ENCODE measurements around the gene DDN. TPM values are rescaled to one million over a fixed set of nuclear protein-coding genes. Genes with fewer than 3 reads are reported as not detected.

The DDN gene
- polyA plus RNA-seq, 1 of the 3 experiments (the other 2 are of a cell fraction) = 0.20 TPM

GRCh38 chr12:49038291-49038955 lies 39.2 kb upstream of the DDN start:
- Histone ChIP-seq H3K4me1 (ENCODE audit: control insufficient read depth in 1 of 2, insufficient read depth in 2 of 2, low read depth in 1 of 2, low read length in 1 of 2) (no peaks in the 10 kb centered on the region), H3F3A (replicated peaks; ENCODE audit: insufficient read depth) (no peaks in the 10 kb centered on the region), H3K79me2 (ENCODE audit: insufficient read depth) (no peaks in the 10 kb centered on the region), H4K20me1 (ENCODE audit: insufficient read depth) (no peaks in the 10 kb centered on the region), H3K4me2 (no peak overlapping the region), H3K9ac (no peak overlapping the region), H2AFZ (ENCODE audit: low read depth) (no peak overlapping the region), H3K36me3 (replicated peaks in 1 of 2; ENCODE audit: control insufficient read depth in 1 of 2, insufficient read depth in 2 of 2, low read length in 1 of 2) (peaks cover 46 to 89% of the 10 kb centered on the region in 2 experiments), H3K9me3 (no peaks in the 10 kb centered on the region), H3K9me2 (no peaks in the 10 kb centered on the region), H3K27ac (ENCODE audit: low read depth in 2 of 2, low read length in 1 of 2) (no peak overlapping the region), H3K27me3 (ENCODE audit: insufficient read depth) (no peaks in the 10 kb centered on the region), H3K4me3 (ENCODE audit: low read depth in 2 of 2, low read length in 1 of 2) (no peak overlapping the region)
- 96% methylated on average over 13 of the region's 20 CpGs for WGBS (ENCODE audit: low lambda C conversion rate)
- no peak for DNase-seq
- CTCF ChIA-PET = interaction anchor here (0.8 to 1.8 kb wide), 8 partner anchors 8 to 134 kb away, joined by 3 to 8 read pairs (median 4); a partner anchor contains a TSS
- no peak for TF ChIP-seq GABPA (IDR thresholded peaks at IDR 0.05; ENCODE audit: low read depth)
- no peak for TF ChIP-seq TEAD4 (IDR thresholded peaks at IDR 0.05; ENCODE audit: borderline replicate concordance, insufficient read depth)
- TF ChIP-seq REST (IDR thresholded peaks at IDR 0.05; ENCODE audit: low read depth, low read length) = no peak
- TF ChIP-seq CHD2 (IDR thresholded peaks at IDR 0.05; ENCODE audit: low read length, partially characterized antibody) = no peak
- TF ChIP-seq IRF3 (IDR thresholded peaks at IDR 0.05; ENCODE audit: low read depth, low read length) = no peak
- no peak for TF ChIP-seq FOSL2 (IDR thresholded peaks at IDR 0.05; ENCODE audit: borderline replicate concordance, low read depth)
- POLR2A ChIA-PET = interaction anchor here (1.3 kb wide), 1 partner anchor 9 kb away, joined by 3 read pairs; no protein-coding TSS in a partner anchor

GRCh38 chr12:49037947-49038237 lies 38.7 kb upstream of the DDN start:
- peaks cover 41 to 89% of the 10 kb centered on the region in 2 experiments for H3K36me3 ChIP-seq (replicated peaks in 1 of 2; ENCODE audit: control insufficient read depth in 1 of 2, insufficient read depth in 2 of 2, low read length in 1 of 2)
- H3K9ac ChIP-seq = no peak overlapping the region
- no peak overlapping the region for H3K27ac ChIP-seq (ENCODE audit: low read depth in 2 of 2, low read length in 1 of 2)
- ChIA-PET POLR2A (interaction anchor here (1.3 kb wide), 1 partner anchor 8 kb away, joined by 3 read pairs; no protein-coding TSS in a partner anchor), CTCF (interaction anchor here (0.9 to 1.8 kb wide), 8 partner anchors 11 to 134 kb away, joined by 3 to 8 read pairs (median 5); a partner anchor contains a TSS)
- H3K4me1 ChIP-seq (ENCODE audit: control insufficient read depth in 1 of 2, insufficient read depth in 2 of 2, low read depth in 1 of 2, low read length in 1 of 2) = no peaks in the 10 kb centered on the region
- H3K9me3 ChIP-seq = no peaks in the 10 kb centered on the region
- 96% methylated on average over 5 of the region's 7 CpGs for WGBS (ENCODE audit: low lambda C conversion rate)
- DNase-seq = no peak
- no peaks in the 10 kb centered on the region for H3K79me2 ChIP-seq (ENCODE audit: insufficient read depth)
- H3K9me2 ChIP-seq = no peaks in the 10 kb centered on the region
- no peaks in the 10 kb centered on the region for H4K20me1 ChIP-seq (ENCODE audit: insufficient read depth)
- no peaks in the 10 kb centered on the region for H3K27me3 ChIP-seq (ENCODE audit: insufficient read depth)
- no peak overlapping the region for H3K4me3 ChIP-seq (ENCODE audit: low read depth in 2 of 2, low read length in 1 of 2)
- no peaks in the 10 kb centered on the region for H3F3A ChIP-seq (replicated peaks; ENCODE audit: insufficient read depth)
- no peak overlapping the region for H2AFZ ChIP-seq (ENCODE audit: low read depth)
- no peak overlapping the region for H3K4me2 ChIP-seq
- TF ChIP-seq FOXM1 (IDR thresholded peaks at IDR 0.05; ENCODE audit: low read depth) (no peak), RCOR1 (IDR thresholded peaks at IDR 0.05; ENCODE audit: low read length) (no peak), RAD21 (IDR thresholded peaks at IDR 0.05; ENCODE audit: low read length) (no peak), USF1 (IDR thresholded peaks at IDR 0.05; ENCODE audit: borderline replicate concordance, low read depth) (no peak), EZH2phosphoT487 (IDR thresholded peaks at IDR 0.05; ENCODE audit: borderline replicate concordance, low read depth) (no peak), TAF1 (IDR thresholded peaks at IDR 0.05; ENCODE audit: borderline replicate concordance, low read depth, low read length) (no peak), MAX (IDR thresholded peaks at IDR 0.05; ENCODE audit: low read depth) (no peak), GATA2 (CRISPR knock-in tag; IDR thresholded peaks at IDR 0.05) (no peak), MEF2A (IDR thresholded peaks at IDR 0.05; ENCODE audit: borderline replicate concordance, low read depth) (no peak), CHD2 (IDR thresholded peaks at IDR 0.05; ENCODE audit: low read length, partially characterized antibody) (no peak), NFIC (IDR thresholded peaks at IDR 0.05; ENCODE audit: borderline replicate concordance) (no peak), REST (IDR thresholded peaks at IDR 0.05; ENCODE audit: low read depth, low read length) (no peak), JUND (IDR thresholded peaks at IDR 0.05) (no peak)
